A673 (cell line): ENCODE data around the gene DAPK1.

ENCODE experiments used
- CTCF ChIP-seq: fragments of 300-800, 200-600 bp; sonication (generic); conservative IDR thresholded peaks from 2 replicates; pipeline ENCODE4 v1.5.1; 2017; ENCODE audit warnings: low read depth, mild to moderate bottlenecking, antibody characterized with exemption, low read length, moderate library complexity, mixed read lengths
- EZH2 ChIP-seq: fragments of 200-600 bp; sonication (generic); IDR thresholded peaks from 2 replicates; pipeline ENCODE4 v1.6.1; 2017; ENCODE audit warnings: borderline replicate concordance, low read depth, mild to moderate bottlenecking, mixed read lengths, antibody characterized with exemption, low read length; ENCODE audit not compliant: poor library complexity, severe bottlenecking

GRCh38 chr9:87635656-87636501 lies 138.2 kb downstream of the DAPK1 start:
- TF ChIP-seq CTCF (no peak), EZH2 (no peak)
